GM12875 (cell line): ENCODE results near the gene CEMIP.

Source experiments
- H3K4me3 ChIP-seq: one replicate; pipeline ENCODE4 v1.5.1; 2011; ENCODE audit warnings: low read depth, low read length, control low read depth
- CTCF ChIP-seq: IDR thresholded peaks from 2 replicates; pipeline ENCODE4 v1.5.1; 2011; ENCODE audit warnings: low read depth, mild to moderate bottlenecking, control low read depth, inconsistent platforms, low read length, moderate library complexity, borderline replicate concordance; ENCODE audit not compliant: insufficient read depth

CEMIP gene

GRCh38 chr15:80783260-80783659 lies 4.1 kb downstream of the CEMIP start:
- no peak overlapping the region for H3K4me3 ChIP-seq
- TF ChIP-seq CTCF = no peak

- H3K4me3 ChIP-seq = no peak overlapping the region
- no peak for TF ChIP-seq CTCF
Measured at GRCh38 chr15:80785335-80785734, 6.2 kb downstream of the CEMIP start.

- H3K4me3 ChIP-seq = no peak overlapping the region
- no peak for TF ChIP-seq CTCF
Measured at GRCh38 chr15:80785811-80786354, 6.7 kb downstream of the CEMIP start.

- no peak for TF ChIP-seq CTCF
- no peak overlapping the region for H3K4me3 ChIP-seq
Measured at GRCh38 chr15:80787316-80787715, 8.1 kb downstream of the CEMIP start.

- TF ChIP-seq CTCF = no peak
- H3K4me3 ChIP-seq = no peak overlapping the region
Measured at GRCh38 chr15:80788536-80788935, 9.4 kb downstream of the CEMIP start.

- TF ChIP-seq CTCF = no peak
Measured at GRCh38 chr15:80789296-80789695, 10.1 kb downstream of the CEMIP start.

GRCh38 chr15:80789796-80790195 lies 10.6 kb downstream of the CEMIP start:
- H3K4me3 ChIP-seq = no peak overlapping the region
- TF ChIP-seq CTCF = no peak

More at GRCh38 chr15:80789296-80789695, 10.1 kb downstream of the CEMIP start:
- no peak overlapping the region for H3K4me3 ChIP-seq
